Brain microvascular endothelial cell (primary cell): ENCODE data around the gene BAD.

Experiments used
- DNase-seq: peaks from one replicate; pipeline ENCODE4 v3.0.0-alpha.2; 2020
- H3K27ac ChIP-seq: fragments of 250-450 bp; sonication (Bioruptor Pico); 2 replicates; pipeline ENCODE4 v1.5.1; 2020; ENCODE audit warnings: mild to moderate bottlenecking, moderate library complexity
- H3K27me3 ChIP-seq: fragments of 250-450 bp; sonication (Bioruptor Pico); replicated peaks from 2 replicates; pipeline ENCODE4 v1.5.1; 2020; ENCODE audit warnings: mild to moderate bottlenecking
- H3K36me3 ChIP-seq: fragments of 250-450 bp; sonication (Bioruptor Pico); replicated peaks from 2 replicates; pipeline ENCODE4 v1.5.1; 2020; ENCODE audit warnings: mild to moderate bottlenecking
- H3K4me3 ChIP-seq: 2 replicates; pipeline ENCODE4 v1.5.1; 2011; ENCODE audit warnings: low read depth, mild to moderate bottlenecking, control low read depth, low read length, moderate library complexity
- CTCF ChIP-seq: IDR thresholded peaks from 2 replicates; pipeline ENCODE4 v1.5.1; 2011; ENCODE audit warnings: low read depth, mild to moderate bottlenecking, moderate library complexity, low read length, control low read depth, inconsistent platforms; ENCODE audit errors: missing control alignments
- in situ Hi-C: cut with HindIII; loops from 2 replicates; pipeline ENCODE4 v1.10.0; 2017; ENCODE audit warnings: low sequenced_read_pairs, low pct_ligation_motif_present

The BAD gene

GRCh38 chr11:64241491-64242374, 42.7 kb downstream of the BAD start:
- Histone ChIP-seq H3K36me3 (peaks cover 18% of the 10 kb centered on the region), H3K27ac (peak overlapping the region; percentile 47), H3K4me3 (peak overlapping the region; percentile 81), H3K27me3 (no peaks in the 10 kb centered on the region)
- no peak for TF ChIP-seq CTCF
- in situ Hi-C loops: no loop called here
- DNase-seq: no peak

GRCh38 chr11:64241241-64241490, 43.3 kb downstream of the BAD start:
- Histone ChIP-seq H3K27me3 (no peaks in the 10 kb centered on the region), H3K36me3 (peaks cover 18% of the 10 kb centered on the region), H3K4me3 (peak overlapping the region; percentile 72), H3K27ac (peak overlapping the region; percentile 97)
- DNase-seq: peak; percentile 99
- no peak for TF ChIP-seq CTCF
- in situ Hi-C loops: no loop called here

- no peak for TF ChIP-seq CTCF
- Histone ChIP-seq H3K27me3 (no peaks in the 10 kb centered on the region), H3K27ac (peak within 1 kb of the TSS; percentile 97), H3K4me3 (peak within 1 kb of the TSS; percentile 81), H3K36me3 (peaks cover 18% of the 10 kb centered on the region)
- in situ Hi-C loops: no loop called here
- DNase-seq: peak; percentile 94
These were observed 43.8 kb downstream of the BAD start, which contains the start of gene FKBP2 for GRCh38 chr11:64240435-64241240. Gene FKBP2, plus strand, starts transcription at chr11:64241095. Its CDS starts 1,293 bp downstream, at chr11:64242388.

GRCh38 chr11:64239662-64240434, 44.6 kb downstream of the BAD start:
- no peak overlapping the region for H3K4me3 ChIP-seq
- peaks cover 18% of the 10 kb centered on the region for H3K36me3 ChIP-seq
- no peaks in the 10 kb centered on the region for H3K27me3 ChIP-seq
- DNase-seq: no peak
- in situ Hi-C loops: no loop called here
- TF ChIP-seq CTCF: no peak
- peak overlapping the region; percentile 97 for H3K27ac ChIP-seq

DNA sequence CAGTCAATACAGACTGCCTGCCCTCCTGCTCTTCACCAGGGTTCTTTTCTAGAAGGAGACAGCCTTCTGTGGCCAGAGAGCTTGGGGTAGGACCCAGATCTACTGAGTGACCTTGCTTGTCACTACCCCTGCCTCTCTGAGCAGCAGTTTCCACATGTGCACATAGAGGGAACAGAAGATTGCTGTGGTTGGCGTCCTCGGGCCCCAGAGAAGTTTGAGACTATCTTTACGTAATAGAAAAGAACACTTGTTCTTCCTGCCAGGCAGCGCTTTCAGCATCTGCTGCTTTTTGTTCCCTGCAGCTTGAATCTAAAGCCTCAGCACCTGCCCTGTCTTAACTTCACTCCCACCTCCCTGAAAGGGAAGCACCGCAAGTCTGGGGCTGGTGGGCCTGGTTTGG, 45.5 kb downstream of the BAD start:
- H3K27ac ChIP-seq: no peak overlapping the region
- in situ Hi-C loops: no loop called here
- peaks cover 15% of the 10 kb centered on the region for H3K36me3 ChIP-seq
- no peak overlapping the region for H3K4me3 ChIP-seq
- no peaks in the 10 kb centered on the region for H3K27me3 ChIP-seq
- DNase-seq: no peak
- TF ChIP-seq CTCF: no peak
